Epithelial cell of proximal tubule (primary cell): ENCODE data around the gene HHIPL1. TPM values are rescaled to one million over a fixed set of nuclear protein-coding genes. Genes with fewer than 3 reads are reported as not detected.

Experiments
- DNase-seq: peaks from one replicate; pipeline ENCODE4 v3.0.0-alpha.2; 2011; ENCODE audit warnings: low read depth
- H3K4me3 ChIP-seq: 2 replicates; pipeline ENCODE4 v1.5.1; 2011; ENCODE audit warnings: low read depth, mild to moderate bottlenecking, low read length
- CTCF ChIP-seq: conservative IDR thresholded peaks from 2 replicates; pipeline ENCODE4 v1.5.1; 2012; ENCODE audit warnings: low read depth, mild to moderate bottlenecking, low read length
- total RNA-seq: library from RNA; depleted of rRNA; stranded (reverse); fragments of >200 nt; gene quantifications from 2 replicates; pipeline ENCODE4 v1.2.3, GENCODE V29; 2015

HHIPL1 gene
- total RNA-seq, 1 donor from 2014 or later: 4.9 TPM

GRCh38 chr14:99715266-99716000 is 70.5 kb downstream of the HHIPL1 start:
- H3K4me3 ChIP-seq: no peak overlapping the region
- no peak for DNase-seq
- no peak for TF ChIP-seq CTCF

- DNase-seq: no peak
- TF ChIP-seq CTCF: no peak
- no peak overlapping the region for H3K4me3 ChIP-seq
Measured at GRCh38 chr14:99716091-99716849, 71.3 kb downstream of the HHIPL1 start.

- no peak overlapping the region for H3K4me3 ChIP-seq
- no peak for TF ChIP-seq CTCF
- no peak for DNase-seq
Measured at GRCh38 chr14:99716850-99717681, 72.1 kb downstream of the HHIPL1 start.

GRCh38 chr14:99717682-99718013 is 72.7 kb downstream of the HHIPL1 start:
- no peak for DNase-seq
- no peak overlapping the region for H3K4me3 ChIP-seq
- TF ChIP-seq CTCF: no peak

GRCh38 chr14:99718031-99718810 is 73.3 kb downstream of the HHIPL1 start:
- DNase-seq: no peak
- no peak for TF ChIP-seq CTCF
- H3K4me3 ChIP-seq: no peak overlapping the region

- no peak for DNase-seq
- no peak for TF ChIP-seq CTCF
- H3K4me3 ChIP-seq: no peak overlapping the region
Measured at GRCh38 chr14:99718811-99719192, 73.9 kb downstream of the HHIPL1 start.
